ENCODE data around the gene PRELID3B.
"Not testable (repeated sequence)": the region's sequence is repeated elsewhere in the genome, so short reads cannot be mapped to it uniquely, and the experiment has no call there.

Gene PRELID3B

DNA sequence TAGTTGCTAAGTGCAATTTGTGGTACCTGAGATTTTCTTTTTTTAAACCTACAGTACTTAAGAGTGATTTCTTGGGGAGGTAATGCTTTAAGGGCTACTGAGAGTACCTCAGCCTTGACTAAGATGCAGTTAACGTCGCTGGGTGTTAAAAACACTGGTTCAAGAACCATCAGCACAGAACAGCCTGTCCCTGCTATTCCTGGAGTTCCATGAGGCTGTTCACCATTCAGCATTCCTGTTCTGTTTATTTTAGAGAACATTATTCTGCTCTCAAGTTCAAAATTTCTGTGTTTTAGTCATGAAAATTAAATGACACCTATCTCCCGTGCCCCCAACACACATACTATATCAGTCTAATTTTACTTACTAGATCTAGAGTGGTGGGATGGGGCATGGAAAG is 1.7 kb upstream of the PRELID3B start:
- Histone ChIP-seq H3K4me3 (no peak overlapping the region), H3K9me3 (no peaks in the 10 kb centered on the region), H3K27ac (no peak overlapping the region), H3K4me1 (peaks cover 0 to 33% (median 17%) of the 10 kb centered on the region in 4 donors), H3K36me3 (peaks cover 0 to 5% (median 0%) of the 10 kb centered on the region in 3 donors), H3K27me3 (peaks cover 0 to 3% of the 10 kb centered on the region in 2 donors)
- intact Hi-C loops (cut with DNase I; ENCODE audit: low total_unique reads) = no loop called here
- no peak for DNase-seq
- TF ChIP-seq, protein P1, sequence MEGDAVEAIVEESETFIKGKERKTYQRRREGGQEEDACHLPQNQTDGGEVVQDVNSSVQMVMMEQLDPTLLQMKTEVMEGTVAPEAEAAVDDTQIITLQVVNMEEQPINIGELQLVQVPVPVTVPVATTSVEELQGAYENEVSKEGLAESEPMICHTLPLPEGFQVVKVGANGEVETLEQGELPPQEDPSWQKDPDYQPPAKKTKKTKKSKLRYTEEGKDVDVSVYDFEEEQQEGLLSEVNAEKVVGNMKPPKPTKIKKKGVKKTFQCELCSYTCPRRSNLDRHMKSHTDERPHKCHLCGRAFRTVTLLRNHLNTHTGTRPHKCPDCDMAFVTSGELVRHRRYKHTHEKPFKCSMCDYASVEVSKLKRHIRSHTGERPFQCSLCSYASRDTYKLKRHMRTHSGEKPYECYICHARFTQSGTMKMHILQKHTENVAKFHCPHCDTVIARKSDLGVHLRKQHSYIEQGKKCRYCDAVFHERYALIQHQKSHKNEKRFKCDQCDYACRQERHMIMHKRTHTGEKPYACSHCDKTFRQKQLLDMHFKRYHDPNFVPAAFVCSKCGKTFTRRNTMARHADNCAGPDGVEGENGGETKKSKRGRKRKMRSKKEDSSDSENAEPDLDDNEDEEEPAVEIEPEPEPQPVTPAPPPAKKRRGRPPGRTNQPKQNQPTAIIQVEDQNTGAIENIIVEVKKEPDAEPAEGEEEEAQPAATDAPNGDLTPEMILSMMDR (IDR thresholded peaks at IDR 0.05) = no peak

DNA sequence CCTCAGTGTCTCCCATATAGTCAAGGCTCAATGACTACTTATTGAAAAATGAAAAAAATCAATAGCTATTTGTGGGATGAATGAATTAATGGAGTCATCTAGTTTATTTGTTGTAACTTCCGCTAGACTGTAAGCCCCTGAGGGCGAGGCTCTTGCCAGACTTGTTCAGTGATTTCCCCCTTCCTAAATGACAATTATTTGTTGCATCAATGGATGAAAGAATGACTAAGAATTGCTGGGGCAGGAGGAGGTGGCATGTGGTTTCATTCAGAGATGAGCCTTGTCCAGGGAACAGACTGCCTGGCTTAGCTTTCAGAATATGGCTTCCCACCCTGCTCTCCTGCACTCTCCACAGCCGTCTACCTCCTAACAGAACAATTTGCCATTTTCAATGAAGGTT is 1.1 kb upstream of the PRELID3B start:
- Histone ChIP-seq H3K4me3 (no peak overlapping the region), H3K36me3 (peaks cover 0 to 5% (median 0%) of the 10 kb centered on the region in 3 donors), H3K27ac (no peak overlapping the region), H3K9me3 (no peaks in the 10 kb centered on the region), H3K27me3 (no peaks in the 10 kb centered on the region), H3K4me1 (peaks cover 0 to 33% (median 17%) of the 10 kb centered on the region in 4 donors)
- no peak for DNase-seq
- intact Hi-C loops (cut with DNase I; ENCODE audit: low total_unique reads) = no loop called here
- TF ChIP-seq, protein P1 (IDR thresholded peaks at IDR 0.05) = no peak

DNA sequence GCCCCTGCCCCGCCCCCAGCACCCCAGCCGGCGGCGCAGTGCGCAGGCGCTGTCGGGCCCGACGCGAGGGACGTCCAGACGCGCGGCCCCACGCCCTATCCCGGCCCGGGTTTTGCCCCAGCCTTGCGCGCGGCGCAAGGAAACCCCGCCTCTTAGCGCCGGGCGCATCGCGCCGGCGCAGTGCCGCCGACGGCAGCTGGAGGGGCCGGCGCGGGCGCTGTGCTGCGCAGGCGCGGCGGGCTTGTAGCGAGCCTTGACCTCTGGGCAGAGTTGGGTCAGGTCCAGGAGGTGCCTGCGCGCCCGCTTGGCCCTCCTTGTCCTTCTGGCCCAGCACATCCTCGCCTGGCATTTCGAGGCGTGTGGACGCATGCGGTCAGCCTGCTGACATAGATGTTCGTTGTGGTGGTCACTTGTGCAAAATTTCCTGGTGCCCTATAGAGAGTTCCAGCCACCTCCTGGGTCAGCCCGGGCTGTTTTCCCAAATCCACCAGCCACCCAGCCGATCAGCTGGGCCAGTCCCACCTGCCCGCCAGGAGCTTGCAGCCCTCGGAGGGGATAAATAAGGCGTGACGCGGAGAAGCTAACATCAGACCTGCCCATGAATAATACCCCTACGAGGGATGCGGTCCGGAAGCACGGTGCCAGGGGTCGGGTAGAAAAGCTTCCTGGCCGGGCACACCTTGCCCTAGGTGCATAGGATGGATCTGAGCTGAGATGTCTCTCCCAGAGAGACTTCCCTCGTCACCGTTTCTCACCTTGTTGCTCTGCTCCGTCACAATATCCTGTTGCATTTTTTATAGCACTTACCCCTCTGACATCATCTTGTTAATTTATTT is 428 bp upstream of the PRELID3B start:
- Histone ChIP-seq H3K36me3 (peaks cover 3 to 7% (median 3%) of the 10 kb centered on the region in 3 donors), H3K9me3 (no peaks in the 10 kb centered on the region), H3K27me3 (no peaks in the 10 kb centered on the region), H3K4me3 (peak overlapping the region; percentile 70 to 78), H3K27ac (peak overlapping the region; percentile 73 to 76), H3K4me1 (peaks cover 0 to 33% (median 17%) of the 10 kb centered on the region in 4 donors)
- intact Hi-C loops (cut with DNase I; ENCODE audit: low total_unique reads) = no loop called here
- peak; percentile 86 to 95 for DNase-seq
- TF ChIP-seq, protein P1 (IDR thresholded peaks at IDR 0.05) = peak in 1 of 2 experiments; percentile 29

DNA sequence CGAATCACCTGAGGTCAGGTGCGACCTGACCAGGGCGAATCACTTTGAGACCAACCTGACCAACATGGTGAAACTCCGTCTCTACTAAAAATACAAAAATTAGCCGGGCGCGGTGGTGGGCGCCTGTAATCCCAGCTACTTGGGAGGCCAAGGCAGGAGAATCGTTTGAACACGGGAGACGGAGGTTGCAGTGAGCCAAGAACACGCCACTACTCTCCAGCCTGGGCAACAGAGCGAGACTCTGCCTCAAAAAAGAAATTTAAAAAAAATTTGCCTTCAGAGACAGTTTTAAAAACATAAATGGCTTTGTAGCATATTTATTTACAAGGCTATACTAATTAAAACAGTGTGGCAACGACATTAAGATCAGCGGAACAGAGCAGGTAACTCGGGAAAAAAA is 1.1 kb downstream of the PRELID3B start:
- H3K27ac ChIP-seq; intact Hi-C loops (cut with DNase I; ENCODE audit: low total_unique reads); DNase-seq; H3K9me3 ChIP-seq; H3K27me3 ChIP-seq: not testable (repeated sequence)
- peaks cover 11 to 22% (median 15%) of the 10 kb centered on the region in 3 donors for H3K36me3 ChIP-seq
- peaks cover 0 to 33% (median 17%) of the 10 kb centered on the region in 4 donors for H3K4me1 ChIP-seq
- peak overlapping the region; percentile 70 to 78 for H3K4me3 ChIP-seq

DNA sequence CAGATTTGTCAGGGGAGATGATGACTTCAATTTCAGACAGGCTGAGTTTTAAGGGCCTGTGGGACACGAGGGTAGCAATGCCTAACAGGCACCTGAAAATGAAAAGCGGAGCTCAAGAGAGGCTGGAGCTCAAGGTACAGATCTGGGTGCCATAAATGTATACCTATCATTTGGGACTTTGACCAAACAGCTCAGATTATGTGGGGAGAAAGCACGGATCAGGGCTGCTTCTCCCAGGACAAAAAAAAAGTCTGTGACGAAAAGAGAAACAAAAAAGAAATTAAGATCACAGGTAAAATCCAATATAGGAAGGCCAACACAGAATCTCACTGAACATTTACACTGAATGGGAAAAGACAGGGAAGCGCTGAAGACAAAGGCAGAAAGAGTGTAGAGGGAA is 1.9 kb downstream of the PRELID3B start:
- Histone ChIP-seq H3K4me3 (no peak overlapping the region), H3K4me1 (peaks cover 0 to 33% (median 17%) of the 10 kb centered on the region in 4 donors), H3K27me3 (no peaks in the 10 kb centered on the region), H3K27ac (no peak overlapping the region), H3K9me3 (no peaks in the 10 kb centered on the region), H3K36me3 (peaks cover 18 to 30% (median 23%) of the 10 kb centered on the region in 3 donors)
- TF ChIP-seq, protein P1 (IDR thresholded peaks at IDR 0.05) = no peak
- intact Hi-C loops (cut with DNase I; ENCODE audit: low total_unique reads) = no loop called here
- no peak for DNase-seq

DNA sequence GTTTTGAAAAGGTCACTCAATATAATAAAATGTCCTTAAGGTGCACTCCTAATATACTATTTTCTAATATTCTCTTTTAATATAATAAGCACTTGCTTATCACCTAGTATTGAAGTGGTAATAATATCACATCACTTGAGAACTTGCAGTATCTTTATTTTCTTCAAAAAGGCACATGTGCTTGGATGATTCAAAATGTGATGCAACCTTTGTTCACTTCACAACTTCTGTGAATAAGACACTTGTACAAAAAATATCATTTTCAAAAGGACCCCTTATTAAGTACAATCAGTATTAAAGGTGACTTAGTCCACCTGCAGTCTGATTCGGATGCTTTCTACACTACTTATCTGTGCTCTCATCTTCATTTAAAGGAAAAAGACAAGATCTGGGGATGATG is 3.4 kb downstream of the PRELID3B start:
- intact Hi-C loops (cut with DNase I; ENCODE audit: low total_unique reads) = no loop called here
- Histone ChIP-seq H3K27me3 (no peaks in the 10 kb centered on the region), H3K4me1 (peaks cover 0 to 33% (median 17%) of the 10 kb centered on the region in 4 donors), H3K27ac (no peak overlapping the region), H3K36me3 (peaks cover 23 to 44% (median 31%) of the 10 kb centered on the region in 3 donors), H3K9me3 (no peaks in the 10 kb centered on the region), H3K4me3 (no peak overlapping the region)
- TF ChIP-seq, protein P1 (IDR thresholded peaks at IDR 0.05) = no peak
- DNase-seq = no peak

Measured in tibial artery (tissue), 4 donors.